ENCODE data around the gene TIPRL. TPM values are rescaled to one million over a fixed set of nuclear protein-coding genes. Genes with fewer than 3 reads are reported as not detected.
A peak's percentile ranks its signal among the peaks of the same experiment; 100 is the strongest.

Gene TIPRL
- total RNA-seq, 2 donors from 2014 or later = 29.3 to 30.9 TPM

- H3K4me1 Mint-ChIP-seq = peaks cover 10% of the 10 kb centered on the region
- H3K27me3 ChIP-seq (ENCODE audit: control insufficient read depth, insufficient read depth, low read length, poor library complexity, severe bottlenecking) = no peaks in the 10 kb centered on the region
- DNase-seq = no peak
- H3K4me1 ChIP-seq (ENCODE audit: control insufficient read depth, insufficient read depth, low read length) = no peaks in the 10 kb centered on the region
- H3K9me3 Mint-ChIP-seq = no peaks in the 10 kb centered on the region
- no peaks in the 10 kb centered on the region for H3K27me3 Mint-ChIP-seq (ENCODE audit: insufficient read depth)
- TF ChIP-seq CTCF (conservative IDR thresholded peaks at IDR 0.05) = peak; percentile 4
- no peak overlapping the region for H3K4me3 ChIP-seq (ENCODE audit: low read length)
- no peaks in the 10 kb centered on the region for H3K9me3 ChIP-seq (ENCODE audit: control insufficient read depth, low read length)
- no peak overlapping the region for H3K27ac Mint-ChIP-seq
- peaks cover 76% of the 10 kb centered on the region for H3K36me3 ChIP-seq (ENCODE audit: control insufficient read depth, insufficient read depth, low read length)
- peaks cover 64% of the 10 kb centered on the region for H3K36me3 Mint-ChIP-seq (ENCODE audit: low read depth)
- no peak overlapping the region for H3K27ac ChIP-seq (ENCODE audit: low read depth, low read length)
- H3K9ac ChIP-seq (ENCODE audit: extremely low read depth, low read length, poor library complexity, severe bottlenecking) = no peak overlapping the region
- H3K4me3 Mint-ChIP-seq = no peak overlapping the region
Observed at GRCh38 chr1:168235548-168235885, 56.8 kb downstream of the TIPRL start.

- H3K27ac Mint-ChIP-seq = no peak overlapping the region
- H3K36me3 ChIP-seq (ENCODE audit: control insufficient read depth, insufficient read depth, low read length) = peaks cover 76% of the 10 kb centered on the region
- 84 to 97% methylated on average over 3 of the region's 3 CpGs for WGBS, 2 experiments (ENCODE audit: insufficient coverage in 1 of 2, insufficient read length in 1 of 2)
- H3K27ac ChIP-seq (ENCODE audit: low read depth, low read length) = no peak overlapping the region
- H3K27me3 ChIP-seq (ENCODE audit: control insufficient read depth, insufficient read depth, low read length, poor library complexity, severe bottlenecking) = no peaks in the 10 kb centered on the region
- peaks cover 6% of the 10 kb centered on the region for H3K4me1 Mint-ChIP-seq
- no peaks in the 10 kb centered on the region for H3K9me3 Mint-ChIP-seq
- no peaks in the 10 kb centered on the region for H3K4me1 ChIP-seq (ENCODE audit: control insufficient read depth, insufficient read depth, low read length)
- no peaks in the 10 kb centered on the region for H3K27me3 Mint-ChIP-seq (ENCODE audit: insufficient read depth)
- peaks cover 65% of the 10 kb centered on the region for H3K36me3 Mint-ChIP-seq (ENCODE audit: low read depth)
- H3K4me3 ChIP-seq (ENCODE audit: low read length) = no peak overlapping the region
- no peaks in the 10 kb centered on the region for H3K9me3 ChIP-seq (ENCODE audit: control insufficient read depth, low read length)
- H3K4me3 Mint-ChIP-seq = no peak overlapping the region
- H3K9ac ChIP-seq (ENCODE audit: extremely low read depth, low read length, poor library complexity, severe bottlenecking) = no peak overlapping the region
- no peak for DNase-seq
- TF ChIP-seq CTCF (conservative IDR thresholded peaks at IDR 0.05) = no peak
Observed at GRCh38 chr1:168235937-168236336, 57.2 kb downstream of the TIPRL start.

- Histone ChIP-seq H3K4me1 (ENCODE audit: control insufficient read depth, insufficient read depth, low read length) (no peaks in the 10 kb centered on the region), H3K27me3 (ENCODE audit: control insufficient read depth, insufficient read depth, low read length, poor library complexity, severe bottlenecking) (no peaks in the 10 kb centered on the region), H3K36me3 (ENCODE audit: control insufficient read depth, insufficient read depth, low read length) (peaks cover 82% of the 10 kb centered on the region), H3K4me3 (ENCODE audit: low read length) (no peak overlapping the region), H3K27ac (ENCODE audit: low read depth, low read length) (no peak overlapping the region), H3K9me3 (ENCODE audit: control insufficient read depth, low read length) (no peaks in the 10 kb centered on the region), H3K9ac (ENCODE audit: extremely low read depth, low read length, poor library complexity, severe bottlenecking) (no peak overlapping the region)
- TF ChIP-seq CTCF (conservative IDR thresholded peaks at IDR 0.05) = no peak
- no peak for DNase-seq
- Mint-ChIP-seq H3K27me3 (ENCODE audit: insufficient read depth) (no peaks in the 10 kb centered on the region), H3K27ac (no peak overlapping the region), H3K36me3 (ENCODE audit: low read depth) (peaks cover 71% of the 10 kb centered on the region), H3K9me3 (no peaks in the 10 kb centered on the region), H3K4me1 (peaks cover 4% of the 10 kb centered on the region), H3K4me3 (no peak overlapping the region)
- WGBS, 2 experiments (ENCODE audit: insufficient coverage in 1 of 2, insufficient read length in 1 of 2) = 93 to 94% methylated on average over 7 of the region's 7 CpGs
Observed at GRCh38 chr1:168236836-168237611, 58.3 kb downstream of the TIPRL start.

Data from endodermal cell (in vitro differentiated cells).